ENCODE measurements around the gene YARS1.
A peak's percentile ranks its signal among the peaks of the same experiment; 100 is the strongest.

The YARS1 gene

GRCh38 chr1:32741413-32742198 is 75.6 kb downstream of the YARS1 start:
- no peak for DNase-seq

GRCh38 chr1:32741059-32741412 is 76.1 kb downstream of the YARS1 start:
- no peak for DNase-seq

- no peak for DNase-seq
These were observed 80.1 kb downstream of the YARS1 start for GRCh38 chr1:32736812-32737791.

GRCh38 chr1:32733582-32734321 is 83.4 kb downstream of the YARS1 start:
- peak; percentile 37 for DNase-seq

- DNase-seq = no peak
These were observed 87.7 kb downstream of the YARS1 start for GRCh38 chr1:32729254-32730046.

- DNase-seq = no peak
These were observed 88.6 kb downstream of the YARS1 start for GRCh38 chr1:32728413-32729077.

GRCh38 chr1:32727876-32728275 is 89.3 kb downstream of the YARS1 start:
- DNase-seq = no peak

GRCh38 chr1:32725615-32725982 is 91.6 kb downstream of the YARS1 start:
- no peak for DNase-seq
